Activated CD4-positive, CD25-positive, alpha-beta regulatory T cell treated with anti-CD3 and anti-CD28 coated beads, Interleukin-2, amount 50 U/mL, for 72 hours (primary cell): ENCODE data around the gene HMOX1.

Experiments used
- DNase-seq: peaks from one replicate; pipeline ENCODE4 v3.0.0; 2021

HMOX1 gene

GRCh38 chr22:35380537-35381423 lies at the start of gene HMOX1:
HMOX1 (plus strand) TSS chr22:35381096; CDS start chr22:35381174, 78 bp downstream.
- DNase-seq, result peak; percentile 78

DNA sequence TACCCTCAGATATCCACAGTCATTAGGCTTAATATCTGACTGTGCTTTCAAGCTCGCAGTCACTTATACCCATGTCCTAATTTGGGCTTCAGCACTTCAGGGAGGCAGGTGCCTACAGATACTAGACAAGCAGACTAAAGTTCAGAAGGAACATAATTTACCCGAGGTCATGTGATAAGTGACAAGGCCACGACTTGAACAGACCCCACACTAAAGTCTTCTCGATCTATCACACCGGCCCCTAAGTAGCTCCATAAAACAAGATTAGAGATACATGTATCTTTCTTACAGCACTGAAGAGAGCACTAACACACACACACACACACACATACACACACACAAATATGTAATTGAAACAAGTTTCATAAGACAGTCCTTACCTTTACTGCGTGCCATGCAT lies 48.6 kb upstream of the HMOX1 start:
- DNase-seq, result no peak

- no peak for DNase-seq
These were observed 47.7 kb upstream of the HMOX1 start for GRCh38 chr22:35333220-35333619.

DNA sequence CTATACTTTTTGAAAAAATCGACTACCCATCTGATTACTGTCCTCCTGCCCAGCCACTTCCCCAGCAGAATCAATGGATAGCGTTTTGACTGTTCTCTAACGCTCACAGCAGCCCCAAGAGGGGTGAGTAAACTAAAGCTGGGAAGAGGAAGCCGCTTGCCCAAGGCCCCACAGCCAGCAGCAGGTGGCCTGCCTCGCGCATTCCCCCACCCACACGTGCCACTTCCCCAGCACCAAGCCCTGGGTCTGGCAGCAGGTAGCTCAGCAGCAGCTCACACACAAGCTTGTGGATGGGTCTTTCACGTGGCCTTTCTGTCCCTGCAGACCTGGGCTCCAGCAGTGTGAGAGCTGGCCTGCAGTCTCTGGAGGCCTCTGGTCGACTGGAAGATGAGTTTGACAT lies 46.9 kb upstream of the HMOX1 start:
- no peak for DNase-seq

DNA sequence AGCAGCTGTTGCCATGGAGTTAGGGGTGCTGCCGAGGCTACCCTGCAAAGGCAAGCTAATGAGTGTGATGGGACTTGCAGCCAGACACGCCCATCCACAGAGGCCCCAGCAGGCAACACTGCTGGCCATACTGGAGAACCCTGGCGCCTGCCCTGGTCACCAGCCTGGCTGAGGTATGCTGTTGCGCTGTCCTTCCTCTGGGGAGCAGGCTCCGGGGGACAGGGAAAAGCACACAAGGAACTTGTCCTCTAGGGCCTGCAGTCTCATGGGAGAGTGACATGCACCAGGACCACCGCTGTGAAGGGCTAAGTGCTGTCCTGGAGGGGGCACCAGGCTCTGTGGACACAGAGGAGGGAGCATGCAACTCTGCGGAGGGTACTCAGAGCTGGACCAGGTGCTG lies 45.4 kb upstream of the HMOX1 start:
- DNase-seq, result no peak

DNA sequence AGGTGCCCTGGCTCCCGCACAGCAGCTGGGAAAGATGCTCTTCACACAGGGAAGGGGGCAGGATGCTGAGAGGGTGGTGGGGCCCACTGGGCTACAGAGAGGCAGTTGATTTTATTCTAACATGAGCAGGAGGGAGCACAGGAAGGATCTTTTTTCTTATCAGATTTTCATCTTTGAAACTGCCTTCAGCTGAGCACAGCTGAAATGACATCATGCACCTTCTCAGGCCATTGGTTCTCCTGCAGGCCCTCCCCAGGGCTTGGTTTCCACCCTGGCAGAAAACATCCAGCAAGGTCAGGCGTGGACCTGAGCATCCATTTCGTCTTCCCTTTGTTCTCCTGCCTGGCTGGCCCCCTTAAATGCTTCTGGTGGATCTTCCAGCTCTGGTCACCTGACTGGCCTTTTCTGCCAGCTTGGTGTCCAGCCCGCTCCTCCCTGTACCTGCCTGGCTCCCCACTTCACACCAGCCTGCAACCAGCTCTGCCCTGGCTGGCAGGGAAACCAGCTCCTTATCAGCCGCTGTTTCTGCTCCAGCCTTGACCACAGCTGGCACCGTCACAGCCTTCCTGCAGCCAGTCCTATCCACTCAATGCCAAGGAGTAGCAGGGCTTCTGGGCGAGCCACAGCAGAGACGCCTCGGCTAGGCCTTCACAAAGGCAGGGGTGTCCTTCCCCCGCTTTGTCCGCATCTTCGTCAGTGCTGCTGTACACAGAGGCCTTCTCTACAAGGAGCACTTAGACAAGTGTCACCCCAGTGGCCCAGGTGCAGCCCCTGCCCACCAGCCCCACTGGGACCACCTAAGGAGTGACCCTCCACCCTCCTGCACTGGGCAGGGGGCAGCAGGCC lies 44.7 kb upstream of the HMOX1 start:
- DNase-seq, result no peak

DNA sequence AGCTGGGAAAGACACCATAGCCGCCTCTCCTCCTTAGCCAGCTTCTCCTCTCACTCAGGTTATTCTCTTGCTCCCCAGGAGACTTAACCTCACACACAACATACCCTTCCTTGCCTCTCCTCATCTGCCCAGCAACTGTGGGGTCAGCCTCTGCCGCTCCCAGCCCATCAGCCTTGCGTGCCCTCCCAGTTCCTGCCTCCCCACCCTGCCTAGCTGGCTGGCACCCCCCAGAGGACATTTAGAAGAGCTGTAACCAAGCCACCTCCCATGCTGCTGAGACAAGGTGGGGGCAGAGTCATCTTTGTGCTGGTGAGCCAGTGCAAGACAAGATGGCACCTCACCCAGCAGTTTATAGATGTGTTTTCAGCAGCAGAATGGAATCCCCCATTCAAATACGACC lies 43.0 kb upstream of the HMOX1 start:
- DNase-seq, result no peak

GRCh38 chr22:35341090-35341874 lies 39.6 kb upstream of the HMOX1 start:
- DNase-seq, result no peak

DNA sequence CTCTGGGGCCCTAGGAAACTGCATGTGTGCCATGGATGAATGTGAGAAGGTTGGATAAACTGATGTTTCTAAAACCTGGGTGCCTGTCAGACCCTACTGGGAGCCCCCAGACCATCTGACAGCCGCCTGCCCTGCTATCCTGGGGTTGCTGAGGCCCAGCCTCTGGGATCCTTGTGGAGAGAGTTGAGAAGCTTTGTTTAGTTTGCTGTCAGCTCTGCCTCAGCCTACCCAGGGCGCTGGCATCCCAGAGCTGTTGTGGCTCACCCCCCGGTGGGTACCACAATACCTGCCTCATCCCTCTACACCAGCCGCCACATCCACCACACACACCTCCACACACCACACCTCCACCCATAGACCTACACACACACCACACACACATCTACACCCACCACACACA lies 38.5 kb upstream of the HMOX1 start:
- DNase-seq, result no peak

- no peak for DNase-seq
These were observed 37.0 kb upstream of the HMOX1 start for GRCh38 chr22:35343664-35344550.

DNA sequence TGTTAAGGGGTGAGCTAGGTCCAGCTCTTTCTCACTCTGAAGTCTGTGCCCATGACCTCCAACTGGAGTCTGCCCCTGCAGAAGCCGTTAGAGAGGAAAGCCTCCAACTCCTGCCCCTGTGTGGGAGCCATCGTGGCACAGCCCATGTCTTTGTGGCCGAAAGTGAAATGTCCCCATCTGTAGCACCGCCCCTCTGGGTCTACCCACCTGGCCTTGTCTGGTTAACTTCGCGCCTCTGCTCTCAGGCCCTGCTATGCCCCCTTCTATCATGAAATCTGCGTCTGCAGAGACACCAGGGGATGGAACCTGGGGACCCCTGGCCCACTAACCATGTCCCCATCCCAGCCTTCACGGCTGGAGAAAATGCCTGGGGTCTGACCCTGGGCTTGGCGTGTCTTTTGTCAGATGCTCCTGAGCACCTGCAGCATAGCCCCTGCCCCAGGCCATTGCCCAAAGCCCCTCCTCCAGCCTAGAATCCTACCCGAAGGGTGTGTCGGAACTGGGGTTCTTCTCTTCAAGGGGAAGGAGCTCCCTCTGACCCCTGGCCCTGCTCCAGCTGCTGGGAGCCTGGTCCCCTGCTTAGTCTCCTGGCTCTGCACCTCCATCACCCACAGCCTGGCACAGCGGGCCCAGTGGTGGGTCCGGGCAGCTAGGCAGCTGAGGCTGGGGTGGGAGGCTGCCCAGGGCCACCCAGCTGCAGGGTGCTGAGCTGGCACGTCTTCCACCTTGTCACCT lies 35.8 kb upstream of the HMOX1 start:
- no peak for DNase-seq

GRCh38 chr22:35345808-35346505 lies 34.9 kb upstream of the HMOX1 start:
- no peak for DNase-seq

GRCh38 chr22:35346596-35347220 lies 34.2 kb upstream of the HMOX1 start:
- DNase-seq, result no peak

- DNase-seq, result no peak
These were observed 33.4 kb upstream of the HMOX1 start for GRCh38 chr22:35347462-35347861.

DNA sequence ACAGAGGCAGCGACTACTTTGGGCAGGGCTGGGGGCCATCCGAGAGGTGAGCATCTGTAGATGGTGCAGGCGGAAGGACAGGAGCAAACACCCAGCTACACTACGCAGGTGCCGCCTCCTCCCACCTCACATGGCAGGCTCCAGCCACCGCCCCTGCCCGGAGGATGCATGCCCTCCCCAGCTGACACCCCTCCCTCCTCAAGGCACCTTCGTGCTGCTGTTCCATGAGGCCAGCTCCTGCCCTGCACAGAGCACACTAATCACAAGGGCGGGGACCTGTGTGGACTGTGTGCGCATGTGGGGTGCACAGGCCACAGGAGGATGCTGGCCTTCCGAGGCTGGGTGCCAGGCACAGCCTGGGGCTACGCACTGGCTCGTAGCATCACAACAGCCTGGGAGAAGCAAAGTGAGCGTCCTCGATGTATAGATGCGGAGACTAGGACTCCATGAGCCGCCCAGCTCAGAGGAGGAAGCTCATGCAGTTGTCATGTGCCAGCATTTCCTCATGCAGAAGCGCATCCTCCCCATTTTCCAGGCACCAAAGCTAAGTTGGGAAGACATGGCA lies 32.8 kb upstream of the HMOX1 start:
- no peak for DNase-seq

- DNase-seq, result no peak
These were observed 32.2 kb upstream of the HMOX1 start for GRCh38 chr22:35348703-35349102.

DNA sequence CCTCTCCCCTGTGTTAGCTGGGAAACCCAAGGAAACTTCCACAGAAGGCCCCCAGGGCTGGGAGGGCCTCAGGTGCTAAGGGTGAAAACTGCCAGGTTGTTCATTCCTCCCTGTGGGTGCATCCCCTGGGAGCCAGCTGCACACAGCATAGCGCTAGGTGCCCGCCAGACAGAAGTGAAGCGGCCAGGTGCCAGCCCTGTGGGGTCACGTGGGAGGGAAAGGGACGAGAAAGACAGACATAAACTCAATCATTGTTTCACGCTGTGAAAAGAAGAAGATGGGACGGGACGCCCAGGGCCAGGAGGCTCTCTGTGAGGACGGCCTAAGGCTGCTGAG lies 31.6 kb upstream of the HMOX1 start:
- no peak for DNase-seq

GRCh38 chr22:35349704-35350538 lies 31.0 kb upstream of the HMOX1 start:
- no peak for DNase-seq
